HG03565 (cell line): ENCODE data around the gene GRPEL2.

Experiments
- ATAC-seq: cut with Tn5 transposase; IDR thresholded peaks from one replicate; pipeline ENCODE4 v1.9.1; 2021; ENCODE audit warnings: mild to moderate bottlenecking, moderate library complexity; ENCODE audit not compliant: unreplicated experiment

Gene GRPEL2

DNA sequence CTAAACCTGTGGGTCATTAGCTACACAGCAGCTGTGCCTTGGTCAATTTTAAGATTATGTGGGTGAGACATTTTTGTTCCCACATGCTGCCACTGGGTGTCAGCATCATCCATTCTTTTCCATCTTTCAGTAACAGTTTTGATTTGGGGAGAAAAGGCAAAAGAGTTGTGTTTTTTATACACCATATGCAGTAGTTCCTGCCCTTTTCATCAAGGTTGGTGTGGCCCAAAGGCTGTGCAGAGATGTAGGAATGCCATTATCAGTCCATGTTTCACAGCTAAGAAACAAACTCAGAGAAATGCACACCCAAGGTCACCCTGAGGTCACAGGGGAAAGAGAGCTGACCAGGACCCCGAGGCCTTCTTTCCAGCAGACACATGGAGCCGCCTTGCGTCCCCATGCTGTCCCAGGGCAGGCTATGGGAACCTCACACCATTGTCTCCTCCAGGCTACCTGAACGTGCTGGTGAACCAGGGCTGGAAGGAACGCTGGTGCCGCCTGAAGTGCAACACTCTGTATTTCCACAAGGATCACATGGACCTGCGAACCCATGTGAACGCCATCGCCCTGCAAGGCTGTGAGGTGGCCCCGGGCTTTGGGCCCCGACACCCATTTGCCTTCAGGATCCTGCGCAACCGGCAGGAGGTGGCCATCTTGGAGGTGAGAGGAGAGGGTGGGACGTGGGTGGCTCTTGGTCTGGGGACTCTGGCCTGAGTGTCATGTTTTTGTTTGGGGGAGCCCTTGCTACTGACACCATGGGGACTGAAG lies 27.8 kb upstream of the GRPEL2 start:
- ATAC-seq, result peak; percentile 71

DNA sequence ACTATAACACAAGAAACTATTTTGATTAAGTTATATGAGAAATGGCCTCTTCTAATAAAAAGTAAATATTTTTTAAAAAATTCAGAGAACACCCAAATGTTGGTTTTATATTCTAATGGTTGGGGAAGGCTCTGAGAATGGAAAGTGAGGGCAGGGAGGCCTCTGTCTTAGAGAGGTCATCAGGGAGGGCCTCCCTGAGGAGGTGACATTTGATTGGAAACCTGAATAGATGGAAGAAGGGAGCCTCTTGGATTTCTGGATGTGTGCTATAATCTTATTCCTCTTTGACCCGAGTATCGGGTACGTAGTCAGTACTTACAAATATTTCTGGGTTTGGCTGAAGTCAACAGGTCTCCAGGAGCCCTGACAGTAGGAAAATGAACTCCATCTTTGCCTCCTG lies 26.1 kb upstream of the GRPEL2 start:
- ATAC-seq, result no peak

DNA sequence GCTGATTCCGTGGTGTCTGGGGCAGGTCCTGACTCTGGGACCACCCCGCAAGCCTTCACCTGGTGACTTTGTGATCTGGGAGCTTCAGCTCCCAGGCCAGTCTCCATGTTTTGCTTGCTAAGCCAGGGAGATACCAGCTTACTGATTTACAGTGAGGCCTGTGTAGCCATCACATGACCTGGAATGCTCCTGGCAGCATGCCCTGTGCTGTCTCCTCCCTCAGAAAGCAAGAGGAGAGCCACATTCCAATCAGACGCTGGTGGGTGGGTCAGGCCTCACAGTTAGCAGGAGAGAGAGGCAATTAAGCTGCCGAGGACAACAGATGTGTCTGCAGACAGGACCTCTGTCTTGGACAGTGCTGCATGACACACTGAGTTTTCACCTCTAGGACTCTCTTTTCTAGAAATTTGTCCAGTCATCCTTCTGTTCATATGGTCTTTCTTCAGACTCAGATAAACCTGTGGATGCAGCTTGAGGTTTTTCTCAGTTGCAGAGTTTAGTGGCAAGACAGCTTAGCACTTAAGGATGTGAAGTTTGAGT lies 24.4 kb upstream of the GRPEL2 start:
- ATAC-seq, result no peak

DNA sequence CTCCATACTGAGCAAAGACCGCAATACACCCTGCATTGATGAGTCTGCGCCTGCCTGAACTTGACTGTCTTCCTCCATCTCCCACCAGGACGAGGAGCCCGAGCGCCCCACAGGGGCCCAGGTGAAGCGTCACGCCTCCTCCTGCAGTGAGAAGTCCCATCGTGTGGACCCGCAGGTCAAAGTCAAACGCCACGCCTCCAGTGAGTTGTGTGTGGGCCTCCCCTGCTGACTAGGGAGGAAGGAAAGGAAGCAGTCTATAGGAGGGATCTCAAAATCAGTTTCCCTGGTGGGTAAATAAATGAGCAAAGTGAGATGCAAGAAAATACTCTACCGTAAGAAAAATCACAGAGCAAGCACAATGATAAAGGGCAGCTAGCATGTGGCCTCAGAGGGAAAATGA lies 22.8 kb upstream of the GRPEL2 start:
- no peak for ATAC-seq

DNA sequence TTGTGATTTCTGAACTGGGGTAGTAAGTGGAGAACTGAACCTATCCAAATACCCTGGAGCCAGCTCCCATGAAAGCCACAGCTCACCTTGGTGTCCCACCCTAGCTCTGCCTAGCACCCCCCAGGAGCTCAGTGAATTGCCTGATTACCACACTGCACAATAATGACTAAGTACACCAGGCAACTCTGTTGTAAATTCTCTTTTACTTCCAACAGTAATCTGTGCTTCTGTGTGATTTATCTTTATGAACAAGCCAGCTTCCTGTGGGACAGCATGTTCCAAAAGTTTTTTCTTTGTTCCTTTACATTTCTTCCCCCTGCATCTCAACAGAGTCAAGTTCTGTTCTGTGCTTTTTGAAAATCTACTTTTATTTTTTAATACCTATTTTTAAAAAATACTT lies 22.1 kb upstream of the GRPEL2 start:
- no peak for ATAC-seq

DNA sequence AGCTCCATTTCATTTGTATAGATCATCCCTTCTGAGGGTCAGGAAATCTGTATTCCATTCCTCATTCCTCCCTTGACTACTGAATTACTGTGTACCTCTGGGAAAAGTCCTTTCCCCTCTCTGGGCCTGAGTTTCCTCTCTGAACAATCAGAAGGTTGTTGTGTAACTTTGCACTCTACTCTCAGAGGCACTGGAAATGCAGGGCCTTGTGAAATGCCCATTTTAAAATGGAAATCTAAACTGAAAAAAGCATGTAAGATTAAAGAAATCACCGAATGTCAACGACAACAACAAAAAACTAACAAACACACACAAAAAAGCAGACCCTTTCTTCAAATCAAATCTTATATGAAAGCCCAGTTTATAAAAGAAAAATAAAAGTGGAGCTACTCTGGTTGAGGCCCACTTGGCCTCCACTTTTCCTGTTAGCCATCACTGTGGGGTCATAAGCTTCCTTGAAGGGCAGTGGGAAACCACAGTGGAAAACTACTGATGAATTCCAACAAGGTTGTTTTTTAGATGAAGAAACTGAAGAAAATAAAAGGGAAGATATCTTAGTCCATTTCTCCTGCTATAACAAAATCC lies 21.6 kb upstream of the GRPEL2 start:
- no peak for ATAC-seq

DNA sequence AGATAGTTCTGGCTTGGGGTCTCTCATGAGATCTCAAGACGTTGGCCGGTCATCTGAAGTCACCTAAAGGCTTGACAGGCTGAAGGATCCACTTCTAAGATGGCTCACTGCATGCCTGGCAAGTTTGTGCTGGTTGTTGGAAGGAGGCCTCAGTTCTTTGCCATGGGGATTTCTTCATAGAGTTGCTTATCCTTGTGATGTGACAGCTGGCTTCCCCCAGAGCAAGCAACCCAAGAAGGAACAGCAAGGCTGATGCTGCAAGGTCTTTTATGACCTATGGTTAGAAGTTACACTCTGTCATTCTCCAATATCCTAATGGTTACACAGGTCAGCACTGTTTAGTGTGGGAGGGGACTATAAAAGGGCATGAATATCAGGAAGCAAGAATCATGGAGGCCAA lies 20.7 kb upstream of the GRPEL2 start:
- ATAC-seq, result no peak

DNA sequence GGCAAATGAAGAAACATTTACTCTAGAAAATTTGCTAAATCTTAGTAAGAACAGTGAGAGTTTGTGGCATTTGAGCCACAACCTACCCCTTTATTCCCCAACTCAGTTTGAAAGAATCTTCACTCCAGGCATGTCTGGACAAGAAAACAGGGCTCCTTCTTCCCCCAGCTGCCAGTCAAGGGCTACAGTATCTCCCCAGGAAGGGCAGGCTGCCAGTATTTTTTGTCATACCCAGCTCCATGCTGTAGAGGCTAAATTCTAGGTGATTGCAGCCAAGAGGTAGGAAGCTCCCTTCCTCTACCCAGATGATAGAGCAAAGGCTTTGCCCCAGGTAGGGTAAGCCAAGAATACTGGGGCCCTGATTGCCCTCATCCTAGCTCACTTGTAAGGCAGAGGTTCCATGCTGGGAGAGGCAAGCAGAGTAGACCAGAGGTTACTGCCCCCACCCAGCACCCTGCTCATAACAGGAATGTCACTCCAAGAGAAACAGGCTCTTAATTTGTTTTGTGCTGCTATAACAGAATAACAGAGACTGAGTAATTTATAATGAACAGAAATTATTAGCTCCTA lies 20.0 kb upstream of the GRPEL2 start:
- ATAC-seq, result no peak

DNA sequence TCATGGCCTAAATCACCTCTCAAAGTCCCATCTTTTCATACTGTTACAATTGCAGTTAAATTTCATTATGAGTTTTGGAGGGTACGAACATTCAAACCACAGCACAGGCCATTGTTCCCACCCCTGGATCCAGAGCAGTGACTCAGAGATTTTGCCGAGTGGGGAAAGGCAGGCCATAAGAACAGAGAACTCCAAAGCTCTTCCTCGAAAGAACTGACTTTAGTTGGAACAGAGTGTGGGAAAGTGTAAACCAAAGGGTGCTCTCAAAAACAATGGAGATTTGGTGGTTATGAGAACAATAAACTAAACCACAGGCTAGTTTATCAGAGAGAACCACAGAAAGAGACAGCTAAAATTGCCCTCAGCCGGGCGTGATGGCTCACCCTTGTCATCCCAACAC lies 19.4 kb upstream of the GRPEL2 start:
- no peak for ATAC-seq

DNA sequence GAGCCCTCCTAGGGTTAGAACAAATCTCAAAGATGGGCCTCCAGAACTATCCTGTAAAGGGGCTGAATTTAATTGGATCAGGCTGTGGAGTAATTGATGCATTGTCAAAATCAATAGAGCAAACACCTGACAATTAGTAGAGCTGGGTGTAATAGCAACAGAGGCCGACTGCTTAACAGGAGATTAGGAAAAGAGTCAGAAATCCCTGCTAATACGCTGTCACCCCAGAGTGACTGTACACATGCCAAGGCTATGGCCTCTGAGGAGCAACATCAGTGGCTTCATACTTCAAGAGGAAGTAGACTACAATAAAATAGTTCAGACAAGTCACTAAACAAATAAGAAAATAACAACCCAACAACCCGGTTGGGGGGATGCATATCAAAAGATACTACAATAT lies 18.7 kb upstream of the GRPEL2 start:
- no peak for ATAC-seq

DNA sequence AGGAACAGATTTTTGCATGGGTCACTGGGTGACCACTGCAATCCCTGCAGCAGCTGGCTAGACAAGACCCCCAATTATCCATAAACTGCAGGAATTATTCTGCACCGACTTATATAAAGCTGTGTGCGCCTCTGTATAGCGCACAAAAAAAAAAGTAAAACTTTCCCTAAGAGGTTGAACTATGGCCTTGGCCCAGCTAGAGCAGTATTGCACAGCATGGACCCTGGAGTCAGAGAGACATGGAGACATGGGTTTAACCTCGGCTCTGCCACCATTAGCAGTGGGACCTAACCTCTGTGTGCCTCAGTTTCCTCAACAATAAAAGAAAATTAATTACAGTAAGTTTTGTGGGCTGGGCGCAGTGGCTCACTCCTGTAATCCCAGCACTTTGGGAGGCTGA lies 17.1 kb upstream of the GRPEL2 start:
- no peak for ATAC-seq

DNA sequence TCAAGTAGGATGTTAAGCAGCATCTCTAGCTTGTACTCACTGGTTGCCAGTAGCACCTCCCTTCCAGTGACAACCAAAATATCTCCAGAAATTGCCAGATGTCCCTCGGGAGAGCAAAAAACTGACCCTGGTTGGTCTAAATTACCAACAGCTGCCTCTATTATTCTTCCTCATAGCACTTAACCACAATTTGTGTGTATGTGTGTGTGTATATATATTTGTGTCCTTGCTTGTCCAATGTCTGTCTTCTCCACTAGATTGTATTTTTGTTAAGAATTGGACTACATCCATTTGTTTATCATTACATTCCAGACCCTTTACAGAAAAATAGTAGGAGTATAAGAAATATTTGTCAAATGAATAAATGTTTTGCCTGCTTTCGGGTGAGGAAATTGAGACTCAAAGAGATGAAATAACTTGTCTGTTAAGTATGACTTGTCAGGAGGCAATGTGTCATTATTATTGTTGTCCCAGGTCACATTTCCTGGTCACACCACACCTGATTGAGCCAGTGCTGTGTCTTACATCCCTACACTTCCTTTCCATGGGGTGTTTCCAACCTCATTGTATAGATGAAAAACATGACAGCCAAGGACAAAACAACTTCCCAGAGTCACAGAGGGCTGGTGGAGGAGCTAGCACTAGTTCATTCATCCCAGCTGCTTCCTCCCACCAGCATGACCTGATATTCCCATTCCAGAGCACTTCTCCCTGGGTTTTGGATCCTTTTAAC lies 11.4 kb upstream of the GRPEL2 start:
- no peak for ATAC-seq

DNA sequence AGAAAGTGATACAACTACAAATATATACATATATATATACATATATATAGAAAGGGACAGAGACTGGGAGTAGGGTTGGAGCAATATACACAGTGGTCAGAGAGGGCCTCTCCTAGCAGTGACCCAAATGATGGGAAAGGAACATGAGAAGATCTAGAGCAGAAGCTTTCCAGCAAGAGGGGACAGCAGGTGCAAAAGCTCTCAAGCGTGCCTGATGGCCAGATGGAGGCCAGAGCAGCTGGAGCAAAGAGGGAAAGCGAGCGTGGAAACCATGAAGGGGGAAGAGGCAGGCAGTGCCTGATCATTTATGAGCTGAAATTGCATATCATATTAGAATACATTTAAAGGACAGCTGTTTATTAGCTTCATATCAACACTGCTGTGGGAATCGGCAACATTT lies 7.6 kb upstream of the GRPEL2 start:
- no peak for ATAC-seq

DNA sequence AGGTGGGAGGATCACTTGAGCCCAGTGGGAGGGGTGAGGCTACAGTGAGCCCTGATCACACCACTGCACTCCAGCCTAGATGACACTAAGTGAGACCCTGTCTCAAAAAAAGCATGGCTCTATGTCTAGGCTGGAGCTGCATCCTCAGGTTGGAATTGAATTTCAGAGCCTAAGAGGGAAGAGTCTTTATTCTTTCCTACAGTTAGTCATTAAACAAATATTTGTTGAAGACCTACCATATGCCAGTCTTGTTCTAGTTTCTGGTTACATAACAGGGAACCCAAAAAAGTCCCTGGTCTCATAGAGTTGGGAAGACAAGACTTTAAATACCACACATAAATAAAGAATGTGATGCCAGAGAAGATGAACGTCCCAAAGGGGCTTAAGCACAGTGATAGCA lies 6.9 kb upstream of the GRPEL2 start:
- ATAC-seq, result no peak

DNA sequence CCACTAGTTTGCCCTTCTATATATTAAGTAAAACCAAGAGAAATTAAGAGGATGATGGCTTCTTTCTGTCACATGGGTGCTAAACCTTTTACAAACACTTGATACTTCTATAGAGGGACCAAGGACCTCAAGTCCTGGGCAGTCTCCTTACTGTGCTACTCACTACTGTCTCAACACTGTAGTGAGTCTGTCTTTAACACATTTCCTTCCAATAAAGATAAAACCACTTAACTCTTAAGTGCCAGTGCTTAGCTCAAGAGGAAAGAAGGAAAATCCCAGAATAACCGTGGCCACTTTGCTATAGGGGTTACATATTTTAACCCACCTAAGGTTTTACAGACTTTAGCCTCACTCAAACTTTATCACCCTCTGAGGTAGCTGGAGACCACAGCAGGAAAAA lies 4.4 kb upstream of the GRPEL2 start:
- no peak for ATAC-seq

DNA sequence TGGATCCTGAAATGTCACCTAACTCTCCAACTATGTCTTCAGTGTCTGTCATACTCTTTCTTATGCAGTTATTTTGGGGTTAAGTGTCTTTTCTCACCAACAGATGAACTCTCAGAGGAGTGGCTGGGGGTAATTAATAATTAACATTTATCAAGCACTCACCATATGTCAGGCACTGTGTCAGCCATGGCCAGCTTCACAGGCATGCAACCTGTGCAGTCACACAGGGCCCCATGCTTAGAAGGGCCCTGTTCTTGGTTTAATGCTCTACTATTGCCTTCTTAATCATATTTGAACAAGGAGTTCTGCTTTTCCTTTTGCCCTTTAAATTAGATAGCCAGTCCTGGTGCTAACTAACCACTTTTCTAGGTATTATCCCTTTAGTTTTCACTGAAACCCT lies 3.4 kb upstream of the GRPEL2 start:
- ATAC-seq, result no peak

DNA sequence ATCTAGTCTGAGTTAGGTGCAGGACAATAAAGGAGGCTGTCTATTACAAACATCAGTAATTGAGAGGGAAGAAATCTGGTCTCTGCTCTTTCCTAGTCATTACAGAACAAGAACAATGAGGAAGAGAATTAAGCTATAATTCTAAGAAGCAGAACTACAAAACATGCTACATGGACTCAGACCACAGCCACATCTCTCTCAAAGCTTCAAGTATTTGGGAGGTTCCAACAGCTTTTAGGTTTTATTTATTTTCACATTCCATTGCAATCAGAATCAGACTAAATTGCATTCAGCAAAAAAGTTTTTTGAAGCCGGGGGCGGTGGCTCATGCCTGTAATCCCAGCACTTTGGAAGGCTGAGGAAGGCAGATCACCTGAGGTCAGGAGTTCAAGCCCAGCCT lies 1.1 kb upstream of the GRPEL2 start:
- no peak for ATAC-seq

DNA sequence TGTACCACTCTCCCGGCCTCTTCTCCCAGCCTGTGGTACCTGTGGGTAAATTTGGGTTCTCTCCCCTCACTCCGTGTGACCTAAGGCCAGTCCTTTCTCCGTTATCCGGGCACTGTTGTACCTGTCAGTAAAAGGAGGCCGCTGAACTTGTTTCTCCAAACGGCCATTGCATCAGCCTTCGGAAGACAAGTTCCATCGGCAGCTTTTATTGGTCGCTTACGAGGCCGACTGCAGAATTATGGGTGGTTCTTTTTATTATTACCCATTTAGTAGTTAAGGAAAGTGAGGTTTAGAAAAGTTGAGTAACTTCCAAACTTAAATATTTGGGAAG lies 558 bp downstream of the GRPEL2 start:
- no peak for ATAC-seq

DNA sequence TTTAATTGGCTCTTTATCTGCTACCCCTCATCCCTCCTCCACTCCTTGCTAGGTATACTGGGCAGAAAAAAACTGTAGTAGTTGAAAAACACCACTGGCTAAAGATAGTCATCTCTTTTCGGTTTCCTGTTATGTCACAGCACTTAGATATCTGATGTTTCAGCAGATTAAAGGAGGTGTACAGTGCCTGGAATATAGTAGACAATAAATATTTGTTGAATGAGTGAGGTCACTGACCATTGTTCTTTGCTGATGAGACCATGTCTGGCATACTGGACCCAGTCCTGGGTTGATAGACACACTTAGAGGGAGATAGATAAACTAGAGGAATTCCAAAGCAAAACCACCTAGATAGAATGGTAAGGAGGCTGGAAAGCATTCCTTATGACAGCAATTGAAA lies 3.2 kb downstream of the GRPEL2 start:
- no peak for ATAC-seq

DNA sequence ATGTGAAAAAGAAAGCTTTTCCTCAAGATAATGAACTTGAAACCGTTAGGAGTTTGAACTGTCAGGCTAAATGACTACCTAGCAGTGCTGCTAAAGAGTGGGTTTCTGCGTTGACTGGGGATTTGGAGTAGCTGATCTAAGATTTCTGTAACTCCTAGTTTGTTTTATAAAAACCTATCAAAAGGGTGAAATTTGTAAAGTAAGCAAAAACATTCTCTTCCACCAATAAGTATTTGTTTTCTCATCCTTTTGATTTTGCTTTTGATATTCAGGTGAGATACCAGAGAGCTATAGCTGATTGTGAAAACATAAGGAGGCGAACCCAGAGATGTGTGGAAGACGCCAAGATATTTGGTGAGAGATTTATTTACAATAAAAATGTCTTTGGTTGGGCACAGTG lies 4.1 kb downstream of the GRPEL2 start:
- no peak for ATAC-seq

DNA sequence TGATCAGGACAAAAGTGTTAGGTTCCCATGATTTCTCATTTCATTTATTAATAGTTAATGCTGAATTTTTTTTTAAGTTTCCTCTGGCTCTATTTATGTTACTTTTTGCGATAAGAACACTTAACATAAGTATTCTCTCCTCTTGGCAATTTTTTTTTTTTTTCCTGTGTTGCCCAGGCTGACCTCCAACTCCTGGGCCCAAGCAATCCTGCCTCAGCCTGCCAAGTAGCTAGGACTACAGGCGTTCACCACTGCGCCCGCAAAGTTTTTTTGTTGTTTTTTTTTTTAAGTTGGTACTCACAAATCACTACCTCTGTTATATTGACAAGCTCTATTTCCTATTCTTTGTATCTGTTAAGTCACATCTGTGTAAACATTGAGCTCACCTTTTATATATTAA lies 6.9 kb downstream of the GRPEL2 start:
- ATAC-seq, result no peak

DNA sequence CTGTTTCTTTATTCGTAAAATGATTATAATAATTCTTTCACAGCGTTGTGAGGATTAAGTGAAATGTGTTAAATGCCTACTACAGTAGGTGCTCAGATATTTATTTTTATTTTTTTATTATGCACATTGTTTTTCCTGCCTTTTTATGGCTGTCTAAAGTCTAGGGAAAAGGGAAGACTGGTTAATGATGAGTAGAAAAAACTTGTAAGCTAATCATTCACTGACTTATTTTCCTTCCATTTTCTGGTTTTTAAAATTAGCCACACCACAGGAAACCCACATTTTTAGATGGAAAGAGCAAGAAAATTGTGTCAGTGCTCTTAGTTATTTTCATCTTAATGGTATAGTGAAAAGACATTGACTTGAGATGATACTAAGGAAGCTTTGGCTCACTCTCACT lies 8.6 kb downstream of the GRPEL2 start:
- ATAC-seq, result no peak
